ENCODE data around the gene ZNF83.

- TF ChIP-seq CTCF (IDR thresholded peaks at IDR 0.05) (no peak), POLR2AphosphoS5 (IDR thresholded peaks at IDR 0.05) (no peak), POLR2A (IDR thresholded peaks at IDR 0.05) (no peak)
These were observed 27.4 kb upstream of the ZNF83 start for GRCh38 chr19:52665529-52665928.
